Neutrophil (primary cell): ENCODE data around the gene DDX21.

Experiments
- H3K27ac ChIP-seq: fragments of 200-600 bp; sonication (generic); 2 replicates; pipeline ENCODE4 v1.5.1; 2016; ENCODE audit warnings: mild to moderate bottlenecking, moderate library complexity
- H3K27me3 ChIP-seq: fragments of 200-600 bp; sonication (generic); 2 replicates; pipeline ENCODE4 v1.6.0; 2016; ENCODE audit warnings: mild to moderate bottlenecking
- H3K36me3 ChIP-seq: fragments of 200-600 bp; sonication (generic); 2 replicates; pipeline ENCODE4 v1.5.1; 2017
- H3K4me1 ChIP-seq, 2 experiments: fragments of 200-600 bp in 1 of 2; sonication (generic) in 1 of 2; 1 replicate in 1 of 2; 2 replicates in 1 of 2; pipeline versions ENCODE4 v1.5.1 to v1.6.1; 2013 to 2016; ENCODE audit warnings: low read depth in 1 of 2, low read length in 1 of 2, mild to moderate bottlenecking in 1 of 2, moderate library complexity in 1 of 2; ENCODE audit not compliant: control insufficient read depth in 1 of 2, insufficient read depth in 1 of 2
- H3K4me3 ChIP-seq, 2 experiments: fragments of 200-600 bp in 1 of 2; sonication (generic) in 1 of 2; 1 replicate in 1 of 2; 2 replicates in 1 of 2; pipeline ENCODE4 v1.5.1; 2013 to 2016; ENCODE audit warnings: low read depth in 1 of 2, low read length in 1 of 2, mild to moderate bottlenecking in 1 of 2, moderate library complexity in 1 of 2
- H3K9me3 ChIP-seq: fragments of 200-600 bp; sonication (generic); 2 replicates; pipeline ENCODE4 v1.5.1; 2016
- CTCF ChIP-seq: fragments of 200-600 bp; sonication (generic); IDR thresholded peaks from 2 replicates; pipeline ENCODE4 v1.5.1; 2016; ENCODE audit warnings: antibody characterized with exemption

The DDX21 gene

DNA sequence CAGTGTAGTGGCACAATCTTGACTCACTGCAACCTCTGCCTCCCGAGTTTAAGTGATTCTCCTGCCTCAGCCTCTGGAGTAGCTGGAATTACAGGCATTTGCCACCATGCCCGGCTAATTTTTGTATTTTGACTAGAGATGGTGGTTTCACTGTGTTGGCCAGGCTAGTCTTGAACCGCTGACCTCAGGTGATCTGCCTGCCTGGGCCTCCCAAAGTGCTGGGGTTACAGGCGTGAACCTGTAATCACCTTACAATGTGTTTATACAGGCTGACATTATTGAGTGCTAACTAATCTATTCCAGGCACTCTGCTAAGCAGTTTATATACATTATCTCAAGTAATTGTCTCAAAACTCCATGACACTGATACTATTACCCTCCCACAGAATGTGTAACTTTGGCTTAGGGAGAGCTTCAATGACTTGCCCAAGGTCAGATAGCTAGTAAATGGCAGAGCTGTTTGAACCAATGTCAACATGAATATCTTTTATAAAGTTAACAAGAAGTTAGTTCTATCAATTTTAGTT, 69.5 kb downstream of the DDX21 start:
- no peaks in the 10 kb centered on the region for H3K36me3 ChIP-seq
- H3K9me3 ChIP-seq = no peaks in the 10 kb centered on the region
- no peak for TF ChIP-seq CTCF
- H3K4me1 ChIP-seq = no peaks in the 10 kb centered on the region
- no peaks in the 10 kb centered on the region for H3K27me3 ChIP-seq
- no peak overlapping the region for H3K4me3 ChIP-seq
- no peak overlapping the region for H3K27ac ChIP-seq

- no peak for TF ChIP-seq CTCF
Measured at GRCh38 chr10:69033256-69033655, 77.3 kb downstream of the DDX21 start.

More at GRCh38 chr10:69033256-69033655, 77.3 kb downstream of the DDX21 start:
- Histone ChIP-seq H3K9me3 (no peaks in the 10 kb centered on the region), H3K27me3 (no peaks in the 10 kb centered on the region), H3K36me3 (no peaks in the 10 kb centered on the region), H3K4me3 (no peak overlapping the region), H3K27ac (no peak overlapping the region), H3K4me1 (peaks cover 14 to 20% of the 10 kb centered on the region in 2 experiments)
